ENCODE data around the gene IL6.

Gene IL6

DNA sequence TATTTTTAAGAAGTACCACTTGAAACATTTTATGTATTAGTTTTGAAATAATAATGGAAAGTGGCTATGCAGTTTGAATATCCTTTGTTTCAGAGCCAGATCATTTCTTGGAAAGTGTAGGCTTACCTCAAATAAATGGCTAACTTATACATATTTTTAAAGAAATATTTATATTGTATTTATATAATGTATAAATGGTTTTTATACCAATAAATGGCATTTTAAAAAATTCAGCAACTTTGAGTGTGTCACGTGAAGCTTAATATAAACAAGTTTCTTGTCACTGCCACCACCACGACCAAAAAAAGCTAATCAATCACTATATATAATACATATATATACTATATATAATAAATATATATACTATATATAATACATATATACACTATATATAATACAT is 4.8 kb downstream of the IL6 start:
- TF ChIP-seq, protein P1, sequence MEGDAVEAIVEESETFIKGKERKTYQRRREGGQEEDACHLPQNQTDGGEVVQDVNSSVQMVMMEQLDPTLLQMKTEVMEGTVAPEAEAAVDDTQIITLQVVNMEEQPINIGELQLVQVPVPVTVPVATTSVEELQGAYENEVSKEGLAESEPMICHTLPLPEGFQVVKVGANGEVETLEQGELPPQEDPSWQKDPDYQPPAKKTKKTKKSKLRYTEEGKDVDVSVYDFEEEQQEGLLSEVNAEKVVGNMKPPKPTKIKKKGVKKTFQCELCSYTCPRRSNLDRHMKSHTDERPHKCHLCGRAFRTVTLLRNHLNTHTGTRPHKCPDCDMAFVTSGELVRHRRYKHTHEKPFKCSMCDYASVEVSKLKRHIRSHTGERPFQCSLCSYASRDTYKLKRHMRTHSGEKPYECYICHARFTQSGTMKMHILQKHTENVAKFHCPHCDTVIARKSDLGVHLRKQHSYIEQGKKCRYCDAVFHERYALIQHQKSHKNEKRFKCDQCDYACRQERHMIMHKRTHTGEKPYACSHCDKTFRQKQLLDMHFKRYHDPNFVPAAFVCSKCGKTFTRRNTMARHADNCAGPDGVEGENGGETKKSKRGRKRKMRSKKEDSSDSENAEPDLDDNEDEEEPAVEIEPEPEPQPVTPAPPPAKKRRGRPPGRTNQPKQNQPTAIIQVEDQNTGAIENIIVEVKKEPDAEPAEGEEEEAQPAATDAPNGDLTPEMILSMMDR (IDR thresholded peaks at IDR 0.05; ENCODE audit: low read depth, low read length) = no peak
- no peak for DNase-seq
- no peaks in the 10 kb centered on the region for H3K4me1 ChIP-seq
- no peaks in the 10 kb centered on the region for H3K9me3 ChIP-seq
- H3K4me3 ChIP-seq (ENCODE audit: low read depth, low read length) = no peak overlapping the region
- H3K36me3 ChIP-seq = no peaks in the 10 kb centered on the region
- peaks cover 16% of the 10 kb centered on the region for H3K27me3 ChIP-seq

- DNase-seq = no peak
- no peaks in the 10 kb centered on the region for H3K4me1 ChIP-seq
- no peaks in the 10 kb centered on the region for H3K36me3 ChIP-seq
- H3K9me3 ChIP-seq = no peaks in the 10 kb centered on the region
- TF ChIP-seq, protein P1 (IDR thresholded peaks at IDR 0.05; ENCODE audit: low read depth, low read length) = 0 out of 2 replicates have a peak, but pooled peaks have one; percentile 5
- peaks cover 10% of the 10 kb centered on the region; the same call in 1 of the 2 replicates for H3K27me3 ChIP-seq
- H3K4me3 ChIP-seq (ENCODE audit: low read depth, low read length) = no peak overlapping the region
Measured at GRCh38 chr7:22732556-22733126, 5.6 kb downstream of the IL6 start.

DNA sequence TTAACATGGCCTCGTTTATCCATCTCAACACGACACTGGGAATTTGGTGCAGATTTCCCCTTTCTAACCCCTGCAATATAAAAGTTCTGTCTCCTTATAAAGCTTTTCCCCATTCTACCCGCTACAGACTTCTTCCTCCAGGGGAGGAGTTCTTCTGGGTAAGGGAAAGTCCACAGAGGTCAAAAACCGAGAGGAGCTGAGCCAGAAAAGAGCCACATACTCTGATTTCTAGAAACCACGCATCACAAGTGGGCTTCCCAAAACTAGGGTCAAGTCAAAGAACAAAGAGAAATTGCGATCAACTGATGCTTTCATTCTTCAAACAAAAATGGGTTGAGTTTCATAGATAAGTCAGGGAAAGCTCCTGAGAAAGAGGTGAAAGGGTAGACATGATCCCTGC is 6.8 kb downstream of the IL6 start:
- Histone ChIP-seq H3K36me3 (no peaks in the 10 kb centered on the region), H3K4me3 (ENCODE audit: low read depth, low read length) (no peak overlapping the region), H3K4me1 (no peaks in the 10 kb centered on the region), H3K27me3 (peaks cover 6% of the 10 kb centered on the region; the same call in 1 of the 2 replicates), H3K9me3 (no peaks in the 10 kb centered on the region)
- DNase-seq = no peak
- TF ChIP-seq, protein P1 (IDR thresholded peaks at IDR 0.05; ENCODE audit: low read depth, low read length) = no peak

- Histone ChIP-seq H3K4me3 (ENCODE audit: low read depth, low read length) (no peak overlapping the region), H3K36me3 (no peaks in the 10 kb centered on the region), H3K27me3 (no peaks in the 10 kb centered on the region; the same call in 1 of the 2 replicates), H3K9me3 (no peaks in the 10 kb centered on the region), H3K4me1 (no peaks in the 10 kb centered on the region)
- DNase-seq = no peak
- TF ChIP-seq, protein P1 (IDR thresholded peaks at IDR 0.05; ENCODE audit: low read depth, low read length) = no peak
Measured at GRCh38 chr7:22743014-22743413, 16.0 kb downstream of the IL6 start.

DNA sequence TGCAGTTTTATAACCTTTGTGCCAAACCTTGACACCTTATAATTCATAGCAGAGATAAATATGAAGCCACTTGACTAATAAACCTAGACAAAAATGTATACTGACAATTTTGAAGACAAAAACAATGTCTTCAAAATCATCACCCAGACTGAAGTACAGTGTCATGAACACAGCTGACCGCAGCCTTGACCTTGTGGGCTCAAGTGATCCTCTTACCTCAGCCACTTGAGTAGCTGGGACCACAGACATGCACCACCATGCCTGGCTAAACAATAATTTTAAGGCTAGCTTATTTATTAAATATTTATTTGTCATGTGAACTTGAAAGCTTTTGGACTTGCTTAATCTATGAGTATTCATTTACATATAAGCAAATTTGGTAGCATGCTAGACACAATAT is 24.3 kb downstream of the IL6 start:
- H3K9me3 ChIP-seq = no peaks in the 10 kb centered on the region
- peaks cover 3% of the 10 kb centered on the region; the same call in 1 of the 2 replicates for H3K27me3 ChIP-seq
- no peak overlapping the region for H3K4me3 ChIP-seq (ENCODE audit: low read depth, low read length)
- no peaks in the 10 kb centered on the region for H3K36me3 ChIP-seq
- no peaks in the 10 kb centered on the region for H3K4me1 ChIP-seq
- TF ChIP-seq, protein P1 (IDR thresholded peaks at IDR 0.05; ENCODE audit: low read depth, low read length) = no peak
- no peak for DNase-seq

GRCh38 chr7:22757338-22757994 is 30.5 kb downstream of the IL6 start:
- TF ChIP-seq, protein P1 (IDR thresholded peaks at IDR 0.05; ENCODE audit: low read depth, low read length) = no peak
- DNase-seq = no peak
- no peaks in the 10 kb centered on the region for H3K9me3 ChIP-seq
- H3K4me3 ChIP-seq (ENCODE audit: low read depth, low read length) = no peak overlapping the region
- H3K27me3 ChIP-seq = peaks cover 13% of the 10 kb centered on the region; the same call in 1 of the 2 replicates
- H3K36me3 ChIP-seq = no peaks in the 10 kb centered on the region
- H3K4me1 ChIP-seq = no peaks in the 10 kb centered on the region
